Right ventricle myocardium superior (tissue), 1 donor: Measurements from ENCODE around the gene NIM1K. TPM values are rescaled to one million over a fixed set of nuclear protein-coding genes. Genes with fewer than 3 reads are reported as not detected.
"Not testable (repeated sequence)": the region's sequence is repeated elsewhere in the genome, so short reads cannot be mapped to it uniquely, and the experiment has no call there.

Experiments used
- ATAC-seq: fragments of 200-7000 bp; cut with Tn5 transposase; one replicate; pipeline ENCODE4 v1.9.1; 2020; ENCODE audit warnings: mild to moderate bottlenecking; ENCODE audit not compliant: poor library complexity
- DNase-seq: peaks from one replicate; pipeline ENCODE4 v3.0.0-alpha.2; 2020
- intact Hi-C: fragments of 100-400 bp; cut with DNase I; formaldehyde crosslinking; loops from one replicate; pipeline ENCODE4 v1.11.2; 2022
- total RNA-seq: library from RNA; stranded (reverse); fragmentation: NEBNext Ultra II Directional; extraction: Animal tissue kit (Norgen Biotek cat#: 25700); gene quantifications from one replicate; pipeline ENCODE4 v1.2.1, GENCODE V29; 2021
- donor health status: DM: no; HTN: yes; CAD: no; lungs with severe emphysema.

The NIM1K gene
- total RNA-seq, 1 donor from 2014 or later: 0.22 TPM

DNA sequence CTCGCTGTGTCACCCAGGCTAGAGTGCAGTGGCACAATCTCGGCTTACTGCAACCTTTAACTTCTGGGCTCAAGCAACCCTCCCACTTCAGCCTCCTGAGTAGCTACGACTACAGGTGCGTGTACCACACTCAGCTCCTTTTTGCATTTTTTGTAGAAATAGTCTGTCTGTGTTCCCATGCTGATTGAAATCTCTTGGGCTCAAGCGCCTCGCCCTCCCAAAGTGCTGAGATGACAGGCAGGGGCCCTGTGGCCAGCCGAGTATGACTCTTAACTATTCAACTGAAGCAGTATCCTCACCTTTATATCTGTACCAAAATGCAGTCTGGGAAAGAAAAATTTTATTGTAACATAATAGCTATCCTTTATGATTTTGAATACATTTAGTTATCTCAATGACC, 12.2 kb upstream of the NIM1K start:
- DNase-seq (no peak), ATAC-seq (no peak)
- intact Hi-C loops: no loop called here

DNA sequence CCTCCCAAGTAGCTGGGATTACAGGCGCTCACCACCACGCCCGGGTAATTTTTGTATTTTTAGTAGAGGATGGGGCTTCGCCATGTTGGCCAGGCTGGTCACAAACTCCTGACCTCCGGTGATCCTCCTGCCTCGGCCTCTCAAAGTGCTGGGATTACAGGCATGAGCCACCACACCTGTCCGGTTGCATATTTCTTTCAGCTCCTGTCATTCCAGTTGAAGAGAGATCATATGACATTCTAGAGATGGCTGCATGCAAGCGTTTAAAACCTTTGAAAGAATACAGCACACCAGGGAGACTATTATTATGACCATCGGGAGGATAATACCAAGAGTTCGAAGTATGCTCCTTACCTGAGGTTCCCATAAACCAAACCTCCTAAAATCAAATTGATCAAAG, 9.6 kb upstream of the NIM1K start:
- intact Hi-C loops: no loop called here

DNA sequence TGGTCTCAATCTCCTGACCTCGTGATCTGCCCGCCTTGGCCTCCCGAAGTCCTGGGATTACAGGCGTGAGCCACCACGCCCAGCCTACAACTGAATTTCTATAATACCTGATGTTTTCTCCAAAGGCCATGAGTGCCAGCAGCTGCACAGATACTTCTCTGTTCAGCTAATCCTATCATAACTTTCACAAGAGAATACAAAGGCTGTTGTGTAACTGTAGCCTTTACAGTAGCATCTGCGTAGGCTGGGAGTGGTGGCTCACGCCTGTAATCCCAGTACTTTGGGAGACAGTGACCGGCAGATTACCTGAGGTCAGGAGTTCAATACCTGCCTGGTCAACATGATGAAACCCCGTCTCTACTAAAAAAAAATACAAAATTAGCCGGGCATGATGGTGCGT, 8.9 kb upstream of the NIM1K start:
- intact Hi-C loops, ATAC-seq, DNase-seq: not testable (repeated sequence)

More for the DNA sequence above, 9.6 kb upstream of the NIM1K start:
- no peak for DNase-seq
- no peak for ATAC-seq

DNA sequence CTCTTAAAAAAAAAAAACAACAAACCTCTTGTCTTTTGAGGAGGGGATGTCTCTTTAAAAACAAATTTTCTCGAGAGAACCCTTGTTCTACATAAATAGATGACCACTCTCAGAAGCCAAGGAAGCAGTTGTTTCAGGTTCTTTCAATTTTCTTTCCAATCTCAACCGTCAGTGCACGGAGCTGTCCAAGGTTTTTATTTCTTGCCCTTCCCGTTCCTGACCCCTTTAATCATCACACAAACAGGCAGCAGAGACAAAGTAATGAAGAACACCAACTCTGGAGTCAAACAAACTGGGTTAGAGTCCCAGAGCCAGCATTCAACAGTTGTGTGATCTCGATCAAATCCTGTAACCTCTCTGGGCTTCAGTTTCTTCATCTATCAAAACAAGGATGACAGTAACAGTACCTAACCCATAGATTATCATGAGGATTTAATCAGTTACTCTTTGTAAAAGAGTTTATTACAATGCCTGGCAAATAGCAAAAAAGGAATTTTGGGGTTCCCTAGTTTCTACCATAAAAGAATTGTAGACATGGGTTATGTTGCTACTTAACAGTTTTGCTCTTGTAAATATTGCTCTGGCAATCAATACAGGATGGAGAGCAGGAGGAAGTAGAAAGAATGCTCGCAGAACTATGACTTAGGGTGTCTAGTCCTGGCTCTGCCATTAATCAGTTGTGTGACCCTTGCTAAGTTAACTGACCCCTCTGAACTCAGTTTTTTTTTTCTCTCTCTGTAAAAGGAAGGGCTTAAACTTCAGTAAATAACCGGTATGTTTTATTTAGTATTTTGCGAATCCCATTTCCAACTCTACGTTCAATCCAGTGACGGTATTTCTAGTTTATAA, 1.0 kb upstream of the NIM1K start:
- intact Hi-C loops: no loop called here
- DNase-seq: no peak
- no peak for ATAC-seq

DNA sequence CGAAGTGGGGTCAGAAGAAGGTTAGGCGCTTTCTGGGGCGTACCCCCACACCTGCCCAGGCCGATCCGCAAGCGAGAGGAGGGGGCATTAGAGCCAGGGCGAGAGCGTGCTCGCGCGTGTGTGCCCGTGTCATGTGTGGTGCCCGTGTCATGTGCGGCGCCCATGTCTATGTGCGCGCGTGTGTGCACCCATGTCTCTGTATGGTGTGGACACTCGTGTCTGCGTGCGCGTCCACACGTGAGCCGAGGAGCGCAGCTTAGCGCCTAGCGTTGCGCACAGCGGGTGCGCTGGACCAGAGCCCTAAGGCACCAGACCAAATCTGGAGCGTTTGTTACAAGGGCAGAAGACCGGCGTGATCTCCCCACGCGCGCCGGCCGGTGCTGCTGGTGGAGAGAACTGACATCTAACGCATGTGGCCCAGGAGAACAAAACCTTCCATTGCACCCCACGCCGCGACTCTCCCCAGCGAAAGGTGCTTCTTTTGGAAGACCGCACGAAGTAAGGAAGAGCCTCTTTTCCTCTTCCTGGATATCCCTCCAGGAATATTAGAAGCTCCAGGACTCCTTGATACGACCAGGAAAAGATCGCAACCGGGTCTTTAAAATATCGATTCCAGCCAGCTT, 644 bp downstream of the NIM1K start:
- intact Hi-C loops: no loop called here

DNA sequence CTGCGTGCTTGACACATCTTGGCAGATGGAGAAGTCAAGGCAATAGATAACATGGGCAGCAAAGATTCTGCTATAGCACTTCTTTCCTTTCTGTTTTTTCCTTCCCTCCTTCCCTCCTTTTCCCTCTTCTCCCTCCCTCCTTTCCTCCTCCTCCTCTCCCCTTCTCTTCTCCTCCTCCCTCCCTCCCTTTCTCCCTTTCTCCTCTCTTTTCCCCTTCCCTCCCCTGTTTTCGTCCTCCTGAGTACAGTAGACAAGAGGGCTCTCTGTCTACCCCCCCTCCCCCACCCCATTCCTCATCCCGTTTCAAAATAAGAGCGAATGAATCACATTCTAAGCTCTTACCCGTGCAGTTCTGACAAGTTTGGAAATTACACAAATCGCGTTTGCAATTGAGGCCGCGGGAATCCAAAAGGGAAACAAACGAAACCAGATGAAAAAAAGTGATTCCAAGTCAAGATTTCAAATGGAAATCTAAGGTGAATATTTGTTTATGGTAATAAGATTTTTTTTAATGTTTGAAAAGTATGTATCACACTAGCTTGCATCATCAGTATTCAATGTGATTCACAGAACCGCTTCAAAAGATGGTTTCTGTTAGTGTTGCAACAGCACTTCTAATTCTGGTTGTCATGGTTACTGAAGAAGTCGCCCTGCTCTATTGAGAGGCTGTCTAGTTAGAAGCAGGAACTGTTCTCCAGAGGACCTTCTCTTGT, 1.3 kb downstream of the NIM1K start:
- DNase-seq (no peak), ATAC-seq (peak; percentile 66)
- intact Hi-C loops: no loop called here

More for the DNA sequence above, 644 bp downstream of the NIM1K start:
- DNase-seq (peak; percentile 53), ATAC-seq (peak; percentile 71)

DNA sequence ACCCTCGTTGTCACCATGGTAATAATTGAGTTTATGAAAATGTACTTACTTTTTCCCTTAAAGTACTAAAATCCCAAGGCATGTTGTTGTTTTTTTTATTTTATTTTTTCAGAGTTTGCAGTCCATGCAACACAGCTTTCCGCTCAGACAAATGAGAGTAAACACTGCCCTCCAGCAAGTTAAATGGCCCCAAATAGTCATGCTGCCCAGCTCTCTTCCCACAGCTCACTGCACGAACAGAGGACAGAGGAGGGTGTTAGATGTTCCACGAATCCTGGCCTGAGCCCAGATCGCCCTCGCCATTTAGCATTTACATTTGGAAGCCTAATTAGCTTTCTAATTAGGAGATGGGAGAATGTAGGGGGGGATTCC, 1.9 kb downstream of the NIM1K start:
- DNase-seq: no peak
- no peak for ATAC-seq
- intact Hi-C loops: no loop called here

DNA sequence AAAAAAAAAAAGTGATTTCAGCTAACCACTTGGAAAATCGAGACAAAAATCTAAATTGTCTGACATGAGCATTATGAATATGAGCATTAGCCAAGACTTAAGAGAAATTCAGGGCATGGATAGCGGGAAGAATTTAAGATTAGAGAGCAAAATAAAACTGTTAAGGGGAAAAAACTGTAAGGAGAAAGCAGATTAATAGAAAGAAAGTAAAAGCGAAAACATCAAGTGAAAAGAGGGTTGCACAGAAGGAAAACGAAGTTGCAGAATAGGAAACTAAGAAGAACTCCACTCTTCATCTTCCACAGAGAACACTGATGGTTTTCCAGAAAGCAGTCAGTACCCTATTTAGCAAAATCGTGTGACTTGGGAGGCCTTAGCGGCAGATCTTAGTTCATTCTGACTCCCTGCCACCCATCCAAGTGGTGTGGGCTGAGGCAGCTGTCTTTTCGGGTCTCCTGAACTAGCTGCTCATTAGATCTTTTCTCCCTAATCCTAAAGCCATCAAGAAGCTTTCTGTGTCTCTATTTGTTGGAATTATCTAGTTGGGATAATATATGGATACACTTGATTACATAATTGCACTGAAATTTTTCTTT, 3.7 kb downstream of the NIM1K start:
- ATAC-seq (no peak), DNase-seq (no peak)
- intact Hi-C loops: no loop called here

DNA sequence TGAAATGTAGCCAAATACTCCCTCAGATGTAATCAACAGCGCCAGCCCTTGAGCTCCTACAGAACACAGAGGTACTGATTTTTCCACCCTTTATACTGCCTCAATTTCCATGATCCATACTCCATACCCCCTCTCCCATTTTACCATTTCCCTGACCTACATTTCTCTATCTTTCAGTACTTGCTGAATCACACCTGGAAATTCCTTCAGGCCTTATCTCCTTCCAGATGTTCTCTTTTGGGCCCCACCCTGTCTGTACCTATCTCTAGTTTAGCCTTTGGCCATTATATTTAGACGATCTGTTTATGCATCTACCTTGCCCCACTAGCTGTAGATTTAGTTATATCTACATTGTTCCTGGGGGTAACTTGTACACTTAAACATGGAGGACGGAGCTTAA, 5.5 kb downstream of the NIM1K start:
- DNase-seq (no peak), ATAC-seq (no peak)
- intact Hi-C loops: no loop called here

DNA sequence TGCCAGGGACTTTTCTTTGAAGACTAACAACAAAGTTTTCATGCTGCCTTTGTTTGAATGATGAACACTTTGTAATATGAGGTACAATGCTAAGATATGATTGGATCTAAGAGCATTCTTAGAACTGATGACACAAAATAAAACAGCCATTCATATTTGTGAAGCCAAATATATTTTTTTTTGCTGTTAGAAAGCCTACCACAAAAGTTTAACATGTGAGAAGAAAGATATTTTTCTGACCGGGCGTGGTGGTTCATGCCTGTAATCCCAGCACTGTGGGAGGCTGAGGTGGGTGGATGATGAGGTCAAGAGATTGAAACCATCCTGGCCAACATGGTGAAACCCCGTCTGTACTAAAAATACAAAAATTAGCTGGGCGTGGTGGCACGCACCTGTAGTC, 9.4 kb downstream of the NIM1K start:
- DNase-seq, ATAC-seq, intact Hi-C loops: not testable (repeated sequence)

DNA sequence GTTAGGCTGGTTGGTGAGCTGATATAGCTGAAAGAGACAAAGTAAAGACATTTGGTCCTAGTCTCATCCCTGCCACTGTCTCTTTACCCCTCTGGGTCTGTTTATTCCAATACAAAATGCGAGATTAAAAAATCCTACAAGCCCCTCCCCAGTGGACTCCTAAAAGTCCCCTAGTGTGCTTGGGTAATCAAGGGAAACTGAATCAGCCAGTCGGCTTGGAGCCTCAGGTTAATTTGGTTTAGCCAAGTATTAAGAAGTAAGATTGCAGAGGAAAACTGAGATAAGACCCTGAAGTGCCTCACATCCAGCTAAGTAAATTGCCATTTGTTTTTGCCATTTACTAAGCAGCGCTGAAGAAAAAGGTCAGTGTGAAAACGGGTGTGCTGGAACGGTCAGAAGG, 10.4 kb downstream of the NIM1K start:
- intact Hi-C loops: no loop called here
- ATAC-seq (no peak), DNase-seq (no peak)

DNA sequence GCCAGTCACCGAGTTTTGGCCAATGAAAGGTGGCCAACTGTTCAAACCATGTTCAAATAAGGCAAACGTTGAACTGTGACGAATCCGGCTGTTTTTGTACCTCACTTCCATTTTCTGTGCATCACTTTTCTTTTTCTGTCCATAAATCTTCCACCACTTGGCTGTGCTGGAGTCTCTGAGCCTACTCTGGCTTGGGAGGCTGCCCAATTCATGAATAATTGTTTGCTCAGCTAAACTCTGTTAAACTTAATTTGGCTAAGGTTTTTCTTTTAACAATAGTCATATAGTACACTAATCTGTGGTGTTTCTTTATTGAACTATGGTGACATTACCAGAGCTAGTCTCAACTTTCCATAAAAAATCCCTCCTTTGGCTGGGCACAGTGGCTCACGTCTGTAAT, 11.3 kb downstream of the NIM1K start:
- ATAC-seq (no peak), DNase-seq (no peak)
- intact Hi-C loops: no loop called here

DNA sequence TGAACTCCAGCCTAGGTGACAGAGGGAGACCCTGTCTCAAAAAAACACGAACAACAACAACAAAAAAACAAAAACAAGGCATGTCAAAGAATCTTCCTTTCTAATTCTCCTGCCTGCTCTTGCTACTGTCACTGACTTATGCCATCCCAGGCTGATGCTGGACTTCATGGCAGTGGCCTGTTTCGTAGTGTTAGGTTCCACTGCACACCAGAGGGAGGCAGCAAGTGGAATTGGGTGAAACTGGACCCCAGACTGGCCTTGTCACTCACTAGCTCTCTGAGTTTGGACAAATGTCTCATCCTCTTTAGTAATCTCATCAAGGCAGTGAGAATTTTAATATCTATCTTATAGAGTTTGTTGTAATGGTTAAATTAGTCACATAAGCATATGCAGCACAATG, 12.9 kb downstream of the NIM1K start:
- ATAC-seq (no peak), DNase-seq (no peak)
- intact Hi-C loops: no loop called here

DNA sequence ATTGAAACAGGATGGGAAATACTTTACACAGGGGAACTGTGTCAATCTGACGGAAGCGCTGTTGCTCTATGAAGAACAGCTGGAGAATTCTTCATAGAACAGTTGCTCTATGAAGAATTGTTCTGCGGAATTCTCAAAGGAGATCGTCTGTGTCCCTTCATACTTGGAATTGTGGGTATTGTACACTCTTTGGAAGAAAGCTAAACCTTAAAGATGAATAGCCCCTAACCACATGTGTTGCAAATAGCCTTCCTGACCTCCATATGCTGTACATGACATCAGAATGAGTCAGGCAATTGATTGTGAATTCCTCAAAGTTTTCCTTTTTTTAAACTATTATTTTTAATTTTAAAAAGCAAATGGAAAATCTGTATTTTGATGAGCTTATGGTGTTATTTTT, 15.6 kb downstream of the NIM1K start:
- no peak for ATAC-seq

DNA sequence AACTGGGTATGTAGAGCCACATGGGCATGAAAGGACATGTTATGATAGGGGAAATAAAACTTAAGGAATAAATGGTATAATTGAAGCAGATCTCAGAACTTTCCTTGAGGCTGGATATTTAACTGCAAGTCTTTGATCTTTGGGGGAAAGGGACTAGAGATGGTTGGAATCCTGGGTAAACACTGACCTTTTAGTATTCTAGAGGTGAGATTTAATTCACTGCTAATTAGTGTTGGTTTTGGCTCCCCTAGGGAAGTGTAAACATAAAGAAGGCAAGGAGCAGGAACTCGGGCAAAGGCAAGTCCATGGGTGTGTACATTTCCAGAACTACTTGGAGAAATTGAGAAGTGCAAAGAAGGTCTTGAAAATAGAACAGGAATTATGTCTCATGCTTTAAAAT, 16.6 kb downstream of the NIM1K start:
- intact Hi-C loops: no loop called here
- ATAC-seq (no peak), DNase-seq (no peak)

More for the DNA sequence above, 15.6 kb downstream of the NIM1K start:
- no peak for DNase-seq
- intact Hi-C loops: no loop called here

DNA sequence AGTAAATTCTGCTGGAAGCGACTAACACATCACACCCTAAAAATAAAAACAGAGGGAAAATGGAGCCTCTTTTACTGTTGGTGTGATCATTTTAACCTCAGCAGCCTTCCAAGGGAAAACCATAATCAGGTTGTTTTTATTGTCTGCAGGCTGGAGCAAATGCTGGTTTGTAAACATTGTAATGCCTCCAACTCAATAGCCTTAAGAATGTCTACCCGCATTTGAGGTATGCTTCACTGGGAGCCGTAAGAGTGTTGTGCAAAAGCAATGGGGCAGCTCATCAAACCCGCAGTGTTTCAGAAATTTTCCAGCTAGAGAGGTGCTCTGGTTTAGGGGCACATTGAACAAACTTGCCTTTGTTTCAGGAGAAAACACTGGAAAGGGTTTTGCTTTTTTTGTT, 17.0 kb downstream of the NIM1K start:
- intact Hi-C loops: no loop called here
- DNase-seq (no peak), ATAC-seq (no peak)

DNA sequence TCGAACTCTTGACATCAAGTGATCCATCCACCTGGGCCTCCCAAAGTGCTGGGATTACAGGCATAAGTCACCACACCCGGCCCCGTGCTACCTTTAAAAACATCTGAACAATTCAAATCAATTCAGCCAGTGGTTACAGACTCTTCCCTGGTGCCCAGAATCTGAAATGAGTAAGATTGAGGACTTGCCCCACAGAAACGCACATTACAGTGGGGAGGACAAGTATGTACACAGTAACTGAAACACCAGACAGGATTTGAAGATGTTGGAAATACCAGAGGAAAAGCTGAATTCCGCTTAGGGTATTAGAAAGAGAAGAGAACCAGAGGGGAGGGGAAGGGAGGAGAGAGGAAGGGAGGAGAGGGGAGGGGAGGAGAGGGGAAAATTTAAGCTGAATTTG, 17.8 kb downstream of the NIM1K start:
- intact Hi-C loops: no loop called here
- no peak for ATAC-seq
- no peak for DNase-seq

DNA sequence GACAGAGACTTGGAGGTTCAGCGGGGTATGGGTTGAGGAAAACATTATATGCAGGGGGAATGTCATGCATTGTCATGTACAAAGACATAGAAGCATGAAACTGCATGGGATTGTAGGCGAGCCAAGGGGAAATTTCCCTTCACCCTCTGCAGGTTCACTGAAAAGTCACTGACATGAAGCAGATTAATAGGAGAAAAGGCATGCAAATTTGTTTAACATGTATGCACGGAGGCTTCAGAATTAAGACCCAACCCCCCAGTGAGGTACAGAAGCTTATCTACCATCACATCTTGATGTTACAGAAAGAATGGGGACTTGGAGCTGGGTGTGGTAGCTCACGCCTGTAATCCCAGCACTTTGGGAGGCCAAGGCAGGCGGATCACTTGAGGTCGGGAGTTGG, 18.5 kb downstream of the NIM1K start:
- intact Hi-C loops: no loop called here
- ATAC-seq (no peak), DNase-seq (no peak)

DNA sequence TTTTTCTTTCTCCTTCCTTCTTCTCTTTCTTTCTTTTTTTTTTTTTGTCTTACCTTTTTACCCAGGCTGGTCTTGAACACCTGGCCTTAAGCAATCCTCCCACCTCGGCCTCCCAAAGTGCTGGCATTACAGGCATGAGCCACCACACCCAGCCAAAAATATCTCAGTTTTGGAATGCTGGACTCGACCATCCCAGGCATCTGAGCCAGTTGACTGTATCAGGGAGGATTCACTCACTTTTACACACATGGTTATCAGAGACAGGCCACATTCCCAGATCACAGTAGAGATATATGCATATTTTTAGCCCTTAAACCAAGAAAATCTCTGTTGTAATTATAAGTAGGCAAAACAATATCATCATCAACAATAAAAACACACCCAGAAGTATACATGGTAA, 21.9 kb downstream of the NIM1K start:
- intact Hi-C loops: no loop called here
- ATAC-seq: no peak
- no peak for DNase-seq
